PFSK-1 (cell line): ENCODE results near the gene FXYD2.

Experiments
- FOXP2 ChIP-seq: optimal IDR thresholded peaks from 2 replicates; pipeline ENCODE3; 2011; ENCODE audit warnings: borderline replicate concordance, control low read depth, inconsistent platforms; ENCODE audit not compliant: insufficient read depth; ENCODE audit errors: extremely low read length, extremely low read depth
- POLR2AphosphoS5 ChIP-seq: IDR thresholded peaks from 2 replicates; pipeline ENCODE4 v1.6.1; 2012; ENCODE audit warnings: low read depth, mild to moderate bottlenecking, control low read depth, low read length, moderate library complexity
- SIN3A ChIP-seq: IDR thresholded peaks from 2 replicates; pipeline ENCODE4 v1.6.1; 2012; ENCODE audit warnings: mild to moderate bottlenecking, low read length, moderate library complexity, borderline replicate concordance; ENCODE audit not compliant: insufficient read depth
- TAF1 ChIP-seq: IDR thresholded peaks from 2 replicates; pipeline ENCODE4 v1.6.1; 2012; ENCODE audit warnings: low read length, control low read depth, borderline replicate concordance; ENCODE audit not compliant: insufficient read depth
- TF ChIP-seq, protein P1 (sequence below), 2 experiments: IDR thresholded peaks; 2 replicates each; pipeline versions ENCODE4 v1.6.1 to v1.8.0; 2011 to 2012; ENCODE audit warnings: low read depth in 2 of 2, low read length in 2 of 2, control low read depth in 1 of 2, inconsistent platforms in 1 of 2, mild to moderate bottlenecking in 1 of 2, moderate library complexity in 1 of 2; ENCODE audit not compliant: insufficient read depth in 1 of 2

The FXYD2 gene

DNA sequence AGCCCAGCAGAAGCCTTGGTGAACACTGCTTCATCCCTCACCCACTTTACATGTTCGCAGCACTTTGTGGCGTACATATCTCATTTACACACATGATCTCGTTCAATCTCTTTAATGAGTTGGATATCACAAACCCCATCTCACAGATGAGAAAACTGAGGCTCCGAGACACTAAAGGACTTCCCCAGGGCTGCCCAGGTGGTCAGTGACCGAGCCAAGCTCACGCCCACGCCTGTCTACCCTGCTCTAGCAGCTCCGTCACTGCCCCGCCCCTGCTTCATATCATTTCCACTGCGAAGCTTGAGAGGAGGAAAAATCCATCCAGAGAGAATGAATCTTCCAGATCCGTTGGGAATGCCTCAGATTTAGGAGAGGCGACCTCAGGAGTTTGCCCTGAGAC is 15.8 kb downstream of the FXYD2 start:
- TF ChIP-seq, protein P1, sequence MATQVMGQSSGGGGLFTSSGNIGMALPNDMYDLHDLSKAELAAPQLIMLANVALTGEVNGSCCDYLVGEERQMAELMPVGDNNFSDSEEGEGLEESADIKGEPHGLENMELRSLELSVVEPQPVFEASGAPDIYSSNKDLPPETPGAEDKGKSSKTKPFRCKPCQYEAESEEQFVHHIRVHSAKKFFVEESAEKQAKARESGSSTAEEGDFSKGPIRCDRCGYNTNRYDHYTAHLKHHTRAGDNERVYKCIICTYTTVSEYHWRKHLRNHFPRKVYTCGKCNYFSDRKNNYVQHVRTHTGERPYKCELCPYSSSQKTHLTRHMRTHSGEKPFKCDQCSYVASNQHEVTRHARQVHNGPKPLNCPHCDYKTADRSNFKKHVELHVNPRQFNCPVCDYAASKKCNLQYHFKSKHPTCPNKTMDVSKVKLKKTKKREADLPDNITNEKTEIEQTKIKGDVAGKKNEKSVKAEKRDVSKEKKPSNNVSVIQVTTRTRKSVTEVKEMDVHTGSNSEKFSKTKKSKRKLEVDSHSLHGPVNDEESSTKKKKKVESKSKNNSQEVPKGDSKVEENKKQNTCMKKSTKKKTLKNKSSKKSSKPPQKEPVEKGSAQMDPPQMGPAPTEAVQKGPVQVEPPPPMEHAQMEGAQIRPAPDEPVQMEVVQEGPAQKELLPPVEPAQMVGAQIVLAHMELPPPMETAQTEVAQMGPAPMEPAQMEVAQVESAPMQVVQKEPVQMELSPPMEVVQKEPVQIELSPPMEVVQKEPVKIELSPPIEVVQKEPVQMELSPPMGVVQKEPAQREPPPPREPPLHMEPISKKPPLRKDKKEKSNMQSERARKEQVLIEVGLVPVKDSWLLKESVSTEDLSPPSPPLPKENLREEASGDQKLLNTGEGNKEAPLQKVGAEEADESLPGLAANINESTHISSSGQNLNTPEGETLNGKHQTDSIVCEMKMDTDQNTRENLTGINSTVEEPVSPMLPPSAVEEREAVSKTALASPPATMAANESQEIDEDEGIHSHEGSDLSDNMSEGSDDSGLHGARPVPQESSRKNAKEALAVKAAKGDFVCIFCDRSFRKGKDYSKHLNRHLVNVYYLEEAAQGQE (IDR thresholded peaks at IDR 0.05; ENCODE audit: insufficient read depth in 1 of 2, low read depth in 2 of 2, low read length in 2 of 2), result no peak

DNA sequence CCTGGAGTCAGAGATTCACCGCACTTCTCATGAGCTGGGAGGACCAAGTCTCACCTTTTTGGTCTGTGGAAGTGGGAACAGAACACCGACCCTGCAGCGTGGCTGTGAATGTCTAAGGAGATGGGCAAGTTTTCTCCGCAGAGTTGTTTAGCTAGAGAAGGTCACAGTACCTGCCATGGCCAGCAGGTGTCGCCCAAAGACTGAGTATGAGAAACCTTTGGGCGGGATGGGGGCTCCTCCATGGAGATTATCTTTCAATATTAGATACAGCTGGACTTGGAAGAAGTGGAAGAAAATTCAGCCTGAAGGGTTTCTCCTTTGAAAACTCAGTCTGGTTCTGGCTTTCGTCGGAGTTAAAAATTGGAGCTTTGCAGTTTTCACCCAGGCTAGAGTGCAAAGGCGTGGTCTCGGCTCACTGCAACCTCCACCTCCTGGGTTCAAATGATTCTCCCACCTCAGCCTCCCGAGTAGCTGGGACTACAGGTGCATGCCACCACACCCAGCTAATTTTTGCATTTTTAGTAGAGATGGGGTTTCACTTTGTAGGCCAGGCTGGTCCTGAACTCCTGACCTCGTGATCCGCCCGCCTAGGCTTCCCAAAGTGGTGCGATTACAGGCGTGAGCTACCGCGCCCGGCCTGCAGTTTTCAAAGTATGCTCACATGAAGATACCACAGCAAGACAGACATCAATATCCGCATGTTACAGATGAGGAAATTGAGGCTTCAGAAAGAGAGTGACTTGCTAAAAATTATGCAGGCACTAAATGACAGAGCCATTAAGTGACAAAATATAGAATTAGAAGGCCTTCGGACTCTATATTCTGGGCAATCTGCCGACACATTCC is 16.8 kb downstream of the FXYD2 start:
- TF ChIP-seq POLR2AphosphoS5, result no peak
- TF ChIP-seq, protein P1 (IDR thresholded peaks at IDR 0.05; ENCODE audit: insufficient read depth in 1 of 2, low read depth in 2 of 2, low read length in 2 of 2), result no peak
- TF ChIP-seq FOXP2, result no peak
- TF ChIP-seq SIN3A, result no peak
- TF ChIP-seq TAF1, result no peak

DNA sequence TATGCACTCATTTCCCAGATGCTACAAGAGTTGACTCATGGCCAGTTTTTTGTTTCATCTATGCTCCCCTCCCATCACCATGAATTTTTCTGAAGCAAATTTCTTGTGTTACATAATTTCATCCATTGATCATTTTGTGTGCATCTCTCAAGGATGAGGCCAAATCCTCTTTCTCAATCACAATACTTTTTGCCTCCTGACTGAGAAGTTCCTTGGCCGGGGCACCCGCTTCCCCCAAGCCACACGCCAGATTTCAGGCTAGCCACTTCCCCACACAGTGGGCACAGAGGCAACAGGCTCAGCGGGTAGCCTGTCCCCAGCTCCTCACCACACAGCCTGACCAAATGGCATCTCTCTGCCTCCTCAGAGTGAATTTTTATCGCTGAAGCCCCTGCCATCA is 17.7 kb downstream of the FXYD2 start:
- TF ChIP-seq, protein P1 (IDR thresholded peaks at IDR 0.05; ENCODE audit: insufficient read depth in 1 of 2, low read depth in 2 of 2, low read length in 2 of 2), result no peak
- TF ChIP-seq SIN3A, result no peak
- TF ChIP-seq TAF1, result no peak
- no peak for TF ChIP-seq FOXP2
- TF ChIP-seq POLR2AphosphoS5, result no peak

DNA sequence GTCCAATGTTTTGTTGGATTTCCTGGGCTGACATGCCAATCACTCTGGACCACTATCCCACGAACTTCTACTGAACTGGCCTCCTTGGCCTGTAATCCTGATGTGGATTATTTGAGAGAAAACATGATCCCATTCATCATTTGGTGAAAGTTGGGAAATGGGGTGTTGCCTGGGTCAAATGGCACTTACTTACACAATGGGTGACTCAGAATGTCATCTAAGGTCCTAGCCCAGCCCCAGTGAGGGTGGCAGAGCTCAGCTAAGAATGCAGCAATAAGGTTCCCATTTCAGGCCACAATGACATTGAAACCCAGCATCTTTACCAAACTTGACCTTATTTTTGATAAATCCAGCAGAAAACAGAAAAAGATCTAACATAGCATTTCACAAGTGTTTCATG is 19.5 kb downstream of the FXYD2 start:
- no peak for TF ChIP-seq FOXP2

DNA sequence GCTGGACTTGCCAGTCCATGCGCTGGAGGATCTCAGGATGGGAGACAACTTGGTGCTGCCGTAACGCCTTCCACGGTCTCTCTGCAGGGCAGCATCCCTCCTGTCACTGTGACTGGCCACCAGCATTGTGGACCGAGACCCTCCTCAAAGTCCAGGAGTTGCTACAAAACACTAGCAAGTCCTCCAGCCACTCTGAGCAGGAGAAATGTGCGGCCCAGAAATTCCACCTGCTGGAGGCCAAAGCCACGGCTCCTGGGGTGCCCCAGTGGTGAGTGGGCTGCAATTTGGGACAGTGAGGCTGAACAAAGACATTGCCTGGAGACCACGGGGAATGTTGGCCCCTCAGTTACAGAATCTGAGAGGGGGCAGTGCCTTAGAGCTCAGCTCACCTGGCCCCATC is 20.6 kb downstream of the FXYD2 start:
- no peak for TF ChIP-seq POLR2AphosphoS5

DNA sequence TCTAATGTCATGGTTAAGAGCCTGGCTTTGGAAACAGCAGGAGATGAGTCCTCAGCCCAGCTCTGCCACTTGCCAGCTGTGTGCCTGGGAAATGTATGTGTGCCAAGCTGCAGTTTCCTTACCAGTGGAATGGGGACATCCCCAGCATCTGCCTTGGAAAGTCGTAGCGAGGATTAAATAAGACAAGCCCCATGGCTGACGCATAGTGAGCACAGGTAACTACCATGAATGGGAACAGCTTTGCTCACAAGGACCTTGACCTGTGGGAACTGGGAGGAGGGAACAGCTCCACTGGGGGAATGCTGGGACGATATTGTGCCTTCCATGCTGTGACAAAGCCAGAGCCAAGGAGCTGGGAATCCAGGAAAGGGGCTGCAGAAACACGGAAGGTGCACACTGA is 24.9 kb downstream of the FXYD2 start:
- TF ChIP-seq POLR2AphosphoS5 (no peak), FOXP2 (no peak), TAF1 (no peak), SIN3A (no peak)
- TF ChIP-seq, protein P1 (IDR thresholded peaks at IDR 0.05; ENCODE audit: insufficient read depth in 1 of 2, low read depth in 2 of 2, low read length in 2 of 2), result no peak
